NCI-H146 (cell line): Measurements from ENCODE around the gene PDLIM3.

ENCODE experiments used
- DNase-seq: peaks from one replicate; lab custom pipeline; 2025; lab: John Stamatoyannopoulos, UW

PDLIM3 gene

GRCh38 chr4:185470501-185471195 lies 64.7 kb downstream of the PDLIM3 start:
- DNase-seq = peak; percentile 59

GRCh38 chr4:185469580-185470154 lies 65.6 kb downstream of the PDLIM3 start:
- no peak for DNase-seq

GRCh38 chr4:185468999-185469398 lies 66.3 kb downstream of the PDLIM3 start:
- no peak for DNase-seq

GRCh38 chr4:185467991-185468390 lies 67.3 kb downstream of the PDLIM3 start:
- DNase-seq = no peak

- DNase-seq = no peak
Measured at GRCh38 chr4:185467101-185467500, 68.2 kb downstream of the PDLIM3 start.

- DNase-seq = no peak
Measured at GRCh38 chr4:185465707-185466106, 69.6 kb downstream of the PDLIM3 start.

GRCh38 chr4:185464887-185465286 lies 70.4 kb downstream of the PDLIM3 start:
- no peak for DNase-seq

- DNase-seq = no peak
Measured at GRCh38 chr4:185464183-185464582, 71.1 kb downstream of the PDLIM3 start.

GRCh38 chr4:185463541-185463940 lies 71.8 kb downstream of the PDLIM3 start:
- no peak for DNase-seq

GRCh38 chr4:185461565-185461964 lies 73.7 kb downstream of the PDLIM3 start:
- no peak for DNase-seq

GRCh38 chr4:185457136-185457535 lies 78.2 kb downstream of the PDLIM3 start:
- no peak for DNase-seq

GRCh38 chr4:185456131-185456530 lies 79.2 kb downstream of the PDLIM3 start:
- DNase-seq = no peak
